ENCODE measurements around the gene COL7A1.

The COL7A1 gene

GRCh38 chr3:48566401-48566760 is 28.7 kb downstream of the COL7A1 start:
- no peak for DNase-seq
- intact Hi-C loops (cut with DNase I): no loop called here

GRCh38 chr3:48565591-48566400 is 29.3 kb downstream of the COL7A1 start:
- DNase-seq: no peak
- intact Hi-C loops (cut with DNase I): no loop called here

- peak in 1 of 10 donors; percentile 71 for DNase-seq
- intact Hi-C loops (cut with DNase I): no loop called here
Observed at GRCh38 chr3:48565186-48565585, 29.9 kb downstream of the COL7A1 start.

GRCh38 chr3:48564667-48565066 is 30.5 kb downstream of the COL7A1 start:
- intact Hi-C loops (cut with DNase I): loop anchor here (5.0 kb wide), 1 partner anchor 38 kb away; no protein-coding TSS in a partner anchor
- no peak for DNase-seq

- intact Hi-C loops (cut with DNase I): loop anchor here (5.0 kb wide), 1 partner anchor 38 kb away; no protein-coding TSS in a partner anchor
Observed at GRCh38 chr3:48564022-48564421, 31.1 kb downstream of the COL7A1 start.

DNA sequence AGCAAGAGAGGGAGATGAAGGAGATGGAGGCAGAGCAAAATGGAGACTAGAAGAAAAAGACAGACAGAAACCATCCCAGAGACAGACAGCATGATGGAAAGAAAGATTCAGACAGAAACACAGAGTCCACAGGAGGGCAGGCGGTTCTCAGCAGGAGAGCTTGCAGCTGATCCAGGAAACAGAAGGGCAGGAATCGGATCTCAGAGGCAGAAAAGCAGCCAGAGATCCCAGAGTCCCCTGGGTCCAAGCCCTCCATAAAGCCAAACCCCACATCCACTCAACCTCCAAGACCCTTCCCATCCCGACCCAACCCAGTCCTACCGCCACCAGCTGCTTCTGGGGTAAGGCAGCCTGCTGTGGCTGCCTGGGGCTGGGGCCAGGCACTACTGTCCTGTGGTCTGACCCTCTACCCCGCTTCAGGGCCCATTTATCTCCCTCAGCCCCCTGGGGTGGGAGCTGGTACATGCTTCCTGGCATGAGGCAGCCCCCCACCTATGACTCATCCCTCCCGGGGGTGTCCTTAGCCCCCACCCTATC is 31.7 kb downstream of the COL7A1 start, which contains the start of gene UCN2:
UCN2 (minus strand) TSS at position 400 of the 537 bp plus-strand sequence. CDS start 657 bp downstream, outside the sequence.
- intact Hi-C loops (cut with DNase I): loop anchor here (5.0 kb wide), 1 partner anchor 39 kb away; no protein-coding TSS in a partner anchor
- DNase-seq: no peak

More at GRCh38 chr3:48564022-48564421, 31.1 kb downstream of the COL7A1 start:
- peak in 6 of 10 donors; percentile 44 to 96 (median 68) for DNase-seq

GRCh38 chr3:48562367-48563095 is 32.6 kb downstream of the COL7A1 start:
- intact Hi-C loops (cut with DNase I): loop anchor here (5.0 kb wide), 1 partner anchor 40 kb away; no protein-coding TSS in a partner anchor
- no peak for DNase-seq

DNA sequence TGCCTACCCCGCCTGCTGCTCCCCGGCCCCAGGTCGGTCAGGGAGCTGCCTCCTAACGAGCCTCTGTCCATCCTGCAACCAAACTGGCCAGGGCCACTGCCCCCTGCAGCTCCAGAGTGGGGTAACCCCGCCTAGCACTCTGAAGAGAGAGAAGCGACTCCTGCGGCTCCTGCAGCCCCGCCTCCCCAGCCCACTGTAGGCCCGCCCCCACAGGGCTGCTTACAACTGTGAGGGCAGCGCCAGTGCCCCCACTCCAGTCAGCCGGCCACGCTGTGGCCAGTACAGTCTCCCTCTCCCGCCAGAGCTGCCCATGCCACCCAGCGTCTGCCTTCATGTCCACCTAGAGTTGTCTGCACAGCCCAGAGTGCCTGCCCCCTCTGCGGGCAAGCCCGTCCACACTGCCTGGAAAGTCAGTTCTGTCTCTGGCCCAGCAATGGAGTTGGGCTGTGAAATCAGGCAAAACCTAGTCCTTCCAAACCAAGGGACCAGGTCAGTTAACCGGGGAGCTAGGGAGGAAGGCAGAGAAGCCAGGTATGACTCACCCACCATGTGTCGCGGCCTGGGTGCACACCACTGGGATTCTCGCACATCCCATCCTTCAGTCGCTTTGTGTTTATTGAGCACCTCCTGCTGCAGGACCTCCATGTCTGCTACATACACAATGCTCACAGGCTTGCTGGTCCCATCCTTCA is 33.9 kb downstream of the COL7A1 start:
- peak in 3 of 10 donors; percentile 23 to 89 (median 39) for DNase-seq
- intact Hi-C loops (cut with DNase I): loop anchor here (5.0 kb wide), 1 partner anchor 41 kb away; no protein-coding TSS in a partner anchor

- no peak for DNase-seq
- intact Hi-C loops (cut with DNase I): loop anchor here (5.0 kb wide), 1 partner anchor 42 kb away; no protein-coding TSS in a partner anchor
Observed at GRCh38 chr3:48560648-48561018, 34.5 kb downstream of the COL7A1 start.

DNA sequence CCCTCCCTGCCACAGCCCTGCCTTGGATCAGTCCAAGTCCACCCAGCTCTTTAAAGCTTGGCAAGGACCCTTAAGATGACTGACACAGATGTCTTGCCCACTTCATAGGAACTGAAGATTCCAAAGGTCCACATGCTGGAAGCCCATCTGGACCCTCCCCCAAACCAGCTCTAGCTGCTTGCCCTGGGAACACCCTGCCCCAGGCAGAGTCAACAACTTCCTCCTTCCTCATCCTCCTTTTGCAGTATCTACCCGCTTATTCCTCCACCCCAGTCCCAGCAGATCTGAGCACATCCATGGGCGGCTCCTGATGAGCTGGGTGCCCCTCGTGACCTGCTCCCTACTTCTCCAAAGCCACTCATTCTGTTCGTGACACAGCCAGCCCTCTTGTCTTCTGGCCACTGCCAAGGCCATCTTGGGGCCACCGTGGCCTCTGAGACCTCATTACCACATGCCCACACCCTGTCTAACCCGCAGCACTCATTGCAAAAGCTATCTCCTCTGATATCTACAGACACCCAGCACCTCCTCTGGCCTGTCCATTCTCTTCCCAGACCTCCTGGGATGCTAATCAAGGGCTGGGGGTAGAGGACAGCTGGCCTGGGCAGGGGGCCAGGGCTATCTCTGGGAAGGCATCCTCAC is 36.5 kb downstream of the COL7A1 start:
- intact Hi-C loops (cut with DNase I): loop anchor here (5.0 kb wide), 1 partner anchor 111 kb away; the partner anchor contains the start of gene ATRIP
- no peak for DNase-seq

GRCh38 chr3:48556796-48557626 is 38.1 kb downstream of the COL7A1 start, which contains the start of gene PFKFB4:
TSS of gene PFKFB4 (minus strand) at chr3:48556803. CDS start at chr3:48556777, 26 bp downstream.
- peak; percentile 99 to 100 (median 100) for DNase-seq
- intact Hi-C loops (cut with DNase I): loop anchor here (5.0 kb wide), 1 partner anchor 110 kb away; the partner anchor contains the start of gene ATRIP

- intact Hi-C loops (cut with DNase I): loop anchor here (5.0 kb wide), 1 partner anchor 109 kb away; the partner anchor contains the start of gene ATRIP
- peak in 1 of 10 donors; percentile 21 for DNase-seq
Observed at GRCh38 chr3:48555949-48556795, 39.0 kb downstream of the COL7A1 start.

- no peak for DNase-seq
- intact Hi-C loops (cut with DNase I): loop anchor here (5.0 kb wide), 1 partner anchor 108 kb away; the partner anchor contains the start of gene ATRIP
Observed at GRCh38 chr3:48555231-48555948, 39.7 kb downstream of the COL7A1 start.

GRCh38 chr3:48553886-48554845 is 41.0 kb downstream of the COL7A1 start:
- intact Hi-C loops (cut with DNase I): no loop called here
- no peak for DNase-seq

- no peak for DNase-seq
- intact Hi-C loops (cut with DNase I): no loop called here
Observed at GRCh38 chr3:48553361-48553760, 41.8 kb downstream of the COL7A1 start.
